Lung (tissue), 16 donors: ENCODE measurements around the gene MCRIP2. TPM values are rescaled to one million over a fixed set of nuclear protein-coding genes. Genes with fewer than 3 reads are reported as not detected.

ENCODE experiments used
- ATAC-seq: fragments of 200-7000 bp; cut with Tn5 transposase; one replicate; pipeline ENCODE4 v1.9.1; 2020; ENCODE audit warnings: moderate number of reproducible peaks; ENCODE audit not compliant: insufficient read depth, low FRiP score
- DNase-seq, 3 donors: peaks; one replicate each; pipeline ENCODE4 v3.0.0-alpha.2; 2013 to 2017
- H3K27ac ChIP-seq, 2 donors: one replicate each; pipeline ENCODE4 v1.5.1; 2013; ENCODE audit warnings: mild to moderate bottlenecking in 2 of 2, moderate library complexity in 2 of 2, control low read depth in 1 of 2, inconsistent platforms in 1 of 2, low read depth in 1 of 2, low read length in 1 of 2
- H3K27me3 ChIP-seq, 3 donors: one replicate each; pipeline ENCODE4 v1.5.1; 2013; ENCODE audit warnings: low read length in 2 of 3; ENCODE audit not compliant: control insufficient read depth in 3 of 3, insufficient read depth in 3 of 3
- H3K36me3 ChIP-seq, 4 donors: one replicate each; pipeline ENCODE4 v1.5.1; 2013; ENCODE audit warnings: low read length in 4 of 4, mild to moderate bottlenecking in 1 of 4, moderate library complexity in 1 of 4; ENCODE audit not compliant: control insufficient read depth in 4 of 4, insufficient read depth in 4 of 4
- H3K4me1 ChIP-seq, 5 donors: one replicate each; pipeline ENCODE4 v1.5.1; 2013; ENCODE audit warnings: low read length in 5 of 5, mild to moderate bottlenecking in 2 of 5, moderate library complexity in 1 of 5; ENCODE audit not compliant: control insufficient read depth in 5 of 5, insufficient read depth in 5 of 5
- H3K4me3 ChIP-seq: one replicate; pipeline ENCODE4 v1.5.1; 2013; ENCODE audit warnings: mild to moderate bottlenecking, control low read depth, moderate library complexity
- H3K9ac ChIP-seq, 2 donors: one replicate each; pipeline ENCODE4 v1.5.1; 2013; ENCODE audit warnings: low read length in 2 of 2, control low read depth in 1 of 2; ENCODE audit not compliant: insufficient read depth in 1 of 2
- H3K9me3 ChIP-seq, 4 donors: one replicate each; pipeline ENCODE4 v1.5.1; 2013; ENCODE audit warnings: low read length in 3 of 4, mild to moderate bottlenecking in 1 of 4, moderate library complexity in 1 of 4; ENCODE audit not compliant: control insufficient read depth in 4 of 4, insufficient read depth in 3 of 4
- CTCF ChIP-seq: IDR thresholded peaks from 2 replicates; pipeline ENCODE4 v1.5.1; 2012; ENCODE audit warnings: mild to moderate bottlenecking; ENCODE audit errors: control extremely low read depth, extremely low read depth
- WGBS, 2 donors: extraction: QIAGEN DNeasy Blood & Tissue Kit; methylation state at CpG; one replicate each; pipeline ENCODE4 v1.1.7; 2013; 5-methylcytosine and 5-hydroxymethylcytosine counted together
- long read RNA-seq, 5 donors: transcript quantifications; one replicate each; lab custom pipeline, GENCODE V29; 2026
- polyA plus RNA-seq, 2 donors: library from polyadenylated mRNA; stranded (reverse); fragments of 200-250 nt; gene quantifications; one replicate each; pipeline ENCODE4 v1.2.1, GENCODE V29; 2013
- total RNA-seq, 2 donors: library from RNA; depleted of rRNA in 1 of 2; stranded (reverse); fragments of >200 nt in 1 of 2; gene quantifications; one replicate each; pipeline ENCODE4 v1.2.1, GENCODE V29; 2014 to 2021
- donor health status: control.
- donor health status: control.
- donor health status: Bipolar disorder and iron deficiency.
- donor health status: healthy.
- donor health status: DM: yes; HTN: yes; CAD: no.

MCRIP2 gene
- total RNA-seq (10 to 100 TPM in 1 of 2 donors, 1 to 10 TPM in 1; 9.1 to 61.6 TPM), polyA plus RNA-seq (100 to 1,000 TPM in 1 of 2 donors, 10 to 100 TPM in 1; 45.0 to 109 TPM)
- long read RNA-seq, donor 1, transcript MCRIP2-204 (1 exons, 1,728 nt) = major isoform, 5 of 12 reads
- long read RNA-seq, donor 1, partial matches to known transcripts = 0 of 12 reads
- long read RNA-seq, donor 1, other reads (novel, unspliced or antisense) = 0 of 12 reads
- long read RNA-seq, donor 2, transcript MCRIP2-204 (1 exons, 1,728 nt) = major isoform, 6 of 13 reads
- long read RNA-seq, donor 2, transcript MCRIP2-201 (5 exons, 946 nt) = major isoform, 6 of 13 reads
- long read RNA-seq, donor 2, partial matches to known transcripts = 0 of 13 reads
- long read RNA-seq, donor 2, other reads (novel, unspliced or antisense) = 0 of 13 reads
- long read RNA-seq, donor 3, partial matches to known transcripts = 0 of 4 reads
- long read RNA-seq, donor 3, other reads (novel, unspliced or antisense) = 0 of 4 reads
- long read RNA-seq, donor 4, partial matches to known transcripts = 0 of 6 reads
- long read RNA-seq, donor 4, other reads (novel, unspliced or antisense) = 0 of 6 reads
- long read RNA-seq, donor 5, transcript MCRIP2-204 (1 exons, 1,728 nt) = major isoform, 5 of 11 reads
- long read RNA-seq, donor 5, partial matches to known transcripts = 0 of 11 reads
- long read RNA-seq, donor 5, other reads (novel, unspliced or antisense) = 0 of 11 reads

- WGBS, 2 donors = 1 to 2% methylated on average over 68 to 81 of the region's 81 CpGs
- no peaks in the 10 kb centered on the region for H3K9me3 ChIP-seq
- H3K9ac ChIP-seq = peak within 1 kb of the TSS in 1 of 2 donors; percentile 11
- peaks cover 0 to 2% (median 0%) of the 10 kb centered on the region in 4 donors for H3K36me3 ChIP-seq
- ATAC-seq (peak; percentile 54), DNase-seq (peak; percentile 70 to 80 (median 78))
- peak within 1 kb of the TSS; percentile 87 to 96 for H3K27ac ChIP-seq
- TF ChIP-seq CTCF = no peak
- peaks cover 0 to 3% (median 0%) of the 10 kb centered on the region in 3 donors for H3K27me3 ChIP-seq
- peak within 1 kb of the TSS; percentile 73 for H3K4me3 ChIP-seq
- H3K4me1 ChIP-seq = peaks cover 0 to 30% (median 7%) of the 10 kb centered on the region in 5 donors
Observed at GRCh38 chr16:641326-642188, at the start of gene MCRIP2. MCRIP2 (plus strand) TSS chr16:641828; CDS start chr16:641992, 164 bp downstream.

GRCh38 chr16:591892-592517 lies 49.6 kb upstream of the MCRIP2 start:
- Histone ChIP-seq H3K36me3 (peaks cover 0 to 5% (median 3%) of the 10 kb centered on the region in 4 donors), H3K4me3 (no peak overlapping the region), H3K4me1 (peaks cover 0 to 43% (median 21%) of the 10 kb centered on the region in 5 donors), H3K27me3 (no peaks in the 10 kb centered on the region), H3K9ac (no peak overlapping the region), H3K27ac (peak overlapping the region in 1 of 2 donors; percentile 71), H3K9me3 (no peaks in the 10 kb centered on the region)
- ATAC-seq = no peak
- no peak for DNase-seq
- TF ChIP-seq CTCF = no peak
- WGBS, 2 donors = 71 to 73% methylated on average over 15 of the region's 15 CpGs

- Histone ChIP-seq H3K9me3 (no peaks in the 10 kb centered on the region), H3K4me3 (no peak overlapping the region), H3K4me1 (peaks cover 0 to 38% (median 21%) of the 10 kb centered on the region in 5 donors), H3K27me3 (no peaks in the 10 kb centered on the region), H3K9ac (no peak overlapping the region), H3K36me3 (peaks cover 0 to 5% (median 3%) of the 10 kb centered on the region in 4 donors), H3K27ac (peak overlapping the region in 1 of 2 donors; percentile 71)
- peak in 2 of 3 donors; percentile 29 to 46 for DNase-seq
- ATAC-seq = no peak
- TF ChIP-seq CTCF = no peak
- 39 to 49% methylated on average over 24 of the region's 24 CpGs for WGBS, 2 donors
Observed at GRCh38 chr16:592518-593306, 48.9 kb upstream of the MCRIP2 start.
